GM21786 (cell line): ENCODE measurements around the gene RBM6.

Source experiments
- ATAC-seq: cut with Tn5 transposase; IDR thresholded peaks from one replicate; pipeline ENCODE4 v1.9.1; 2021; ENCODE audit not compliant: unreplicated experiment

The RBM6 gene

DNA sequence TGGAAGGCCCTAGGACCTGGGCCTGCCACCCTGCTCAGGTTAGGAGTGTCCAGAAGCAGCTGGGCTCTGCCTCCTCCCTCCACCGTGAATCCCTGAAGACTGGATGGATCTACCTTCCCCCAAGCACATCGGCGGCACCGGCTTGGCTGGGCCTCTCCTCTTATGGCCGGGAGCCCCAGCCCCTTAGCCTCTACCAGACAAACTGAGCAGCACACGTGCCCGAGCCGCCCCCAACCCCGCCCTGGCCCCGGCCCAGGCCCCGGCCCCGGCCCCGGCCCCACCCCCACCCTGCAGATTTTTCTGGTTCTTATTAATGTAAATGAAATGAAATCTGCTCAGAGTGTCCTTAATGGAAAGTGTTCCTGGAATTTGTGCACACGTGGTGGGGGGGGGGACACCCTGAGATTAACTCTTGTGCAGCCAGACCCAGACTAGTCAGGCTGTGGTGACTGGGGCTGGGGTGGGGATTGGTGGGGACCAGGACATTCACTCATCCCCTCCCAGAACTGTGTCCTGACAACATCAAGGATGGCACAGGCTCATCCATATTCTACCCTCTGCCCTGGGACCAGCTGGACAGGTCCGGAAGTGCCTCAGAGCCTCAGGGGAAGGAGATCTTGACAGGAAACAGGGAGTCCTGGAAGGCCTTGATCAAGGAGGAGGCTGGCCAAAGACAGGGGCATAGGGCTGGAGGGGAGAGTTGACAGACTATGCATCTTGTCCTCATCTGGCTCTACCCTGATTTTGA is 184.3 kb downstream of the RBM6 start:
- ATAC-seq = no peak

DNA sequence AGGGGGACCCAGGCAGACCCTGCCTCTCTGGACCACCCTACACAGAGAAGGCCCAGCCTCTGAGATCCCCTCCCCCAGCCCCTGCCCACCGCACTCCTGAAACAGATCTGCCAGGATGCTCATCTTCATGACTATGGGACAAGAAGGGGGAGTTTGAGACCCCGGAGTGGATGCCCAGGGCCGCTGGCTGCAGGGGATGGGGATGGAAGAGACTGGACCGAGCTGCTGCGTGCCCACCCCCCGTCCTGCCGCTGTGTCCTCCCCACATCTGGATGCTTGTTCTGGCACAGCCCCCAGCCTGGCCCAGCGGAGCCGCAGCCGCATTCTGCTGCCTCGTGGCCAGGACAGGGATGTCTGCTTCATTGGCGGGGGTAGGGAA is 184.8 kb downstream of the RBM6 start:
- ATAC-seq = no peak

DNA sequence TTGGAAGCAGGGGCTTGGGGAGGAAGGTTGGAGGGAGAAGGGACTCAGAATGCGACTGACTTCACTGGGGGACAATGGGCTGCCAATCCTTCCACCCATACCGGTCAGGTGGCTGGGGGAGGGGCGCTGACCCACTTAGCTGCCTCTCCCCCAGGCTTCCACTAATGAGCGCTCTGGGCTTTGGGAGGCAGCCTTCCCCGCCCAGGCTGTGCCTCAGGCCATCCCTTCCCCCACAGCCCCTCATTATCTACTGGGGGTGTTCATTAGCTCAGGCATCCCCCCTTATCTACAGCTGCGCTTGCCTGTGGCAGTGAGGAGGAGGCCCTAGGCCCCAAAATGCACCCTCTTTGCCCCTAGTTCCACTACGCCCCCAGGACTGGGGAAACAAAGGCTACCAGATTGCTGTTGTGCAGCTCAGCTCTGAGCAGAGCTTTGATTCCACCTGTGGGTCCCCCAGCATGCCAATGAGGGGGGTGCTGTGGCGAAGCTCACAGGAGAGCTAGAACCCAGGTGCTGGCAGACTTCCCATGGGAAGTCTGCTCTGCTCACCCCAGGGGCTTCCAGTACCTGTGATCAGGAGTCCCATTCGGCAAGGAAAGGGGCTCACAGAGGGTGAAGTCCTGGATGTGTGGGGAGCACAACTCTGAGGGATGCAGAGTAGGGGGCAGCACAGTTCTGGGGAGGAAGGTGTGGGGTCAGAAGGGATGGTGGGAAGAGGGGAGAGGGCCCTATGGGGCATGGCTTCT is 185.8 kb downstream of the RBM6 start:
- ATAC-seq = no peak

DNA sequence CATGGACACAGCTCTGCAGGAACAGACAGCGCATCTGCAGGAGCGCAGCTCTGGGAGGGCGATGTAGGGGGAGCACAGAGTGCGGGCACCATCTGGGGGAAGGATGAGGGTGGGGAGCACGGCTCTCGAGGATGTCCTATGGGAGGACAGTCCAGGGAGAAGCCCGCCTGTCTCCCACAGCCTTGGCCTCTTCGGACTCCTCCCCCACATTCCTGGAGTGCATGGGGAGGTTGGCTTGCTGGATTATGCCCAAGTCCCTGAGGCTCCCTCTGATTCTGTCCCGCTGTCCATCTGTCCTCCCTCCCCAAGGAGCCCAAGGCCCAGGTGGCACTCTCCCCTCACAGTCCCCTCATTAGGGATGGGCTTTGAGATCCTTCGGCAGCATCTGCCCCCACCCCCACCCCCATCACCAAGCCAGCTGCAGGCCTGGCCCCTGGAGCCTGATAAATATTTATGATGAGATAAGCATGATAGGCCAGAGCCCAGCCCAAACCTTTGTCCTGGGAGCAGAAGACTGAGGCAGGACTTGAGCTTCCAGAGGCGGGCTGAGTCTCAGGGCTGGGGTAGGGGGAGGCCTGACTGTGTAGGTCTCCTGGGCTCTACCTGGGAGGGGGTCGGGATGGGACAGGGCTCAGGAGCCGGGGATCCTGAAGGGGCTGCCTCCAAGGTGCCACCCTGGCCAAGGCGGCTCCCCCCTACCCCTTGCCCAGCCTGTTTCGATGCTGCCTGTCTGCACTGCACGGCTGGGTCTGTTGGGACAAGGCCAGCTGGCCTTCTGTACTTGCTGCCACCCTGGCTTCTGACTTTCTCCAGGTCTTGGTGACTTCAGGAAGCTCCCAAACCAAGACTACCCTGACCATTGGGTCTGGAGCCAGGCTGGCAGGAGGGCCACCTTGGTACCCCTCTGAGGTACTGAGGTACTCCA is 186.6 kb downstream of the RBM6 start:
- no peak for ATAC-seq
